Myocyte (in vitro differentiated cells): ENCODE results near the gene KLF15. TPM values are rescaled to one million over a fixed set of nuclear protein-coding genes. Genes with fewer than 3 reads are reported as not detected.

Experiments used
- DNase-seq: peaks from one replicate; pipeline ENCODE4 v3.0.0-alpha.2; 2012; ENCODE audit warnings: low read depth
- polyA plus RNA-seq: library from polyadenylated mRNA; unstranded; fragments of >200 nt; gene quantifications from one replicate; pipeline ENCODE4 v1.2.1, GENCODE V29; 2012; ENCODE audit warnings: missing spikeins
- total RNA-seq: library from RNA; depleted of rRNA; stranded (reverse); fragments of >200 nt; gene quantifications from 2 replicates; pipeline ENCODE4 v1.2.3, GENCODE V29; 2014

The KLF15 gene
- total RNA-seq = 1.2 and 1.5 TPM in 2 replicates
- 0.14 TPM for polyA plus RNA-seq

- peak; percentile 80 for DNase-seq
These were observed at the start of gene KLF15 for GRCh38 chr3:126357295-126358037. Gene KLF15, minus strand, starts transcription at chr3:126357408. Its CDS starts 4,486 bp downstream, at chr3:126352922.

DNA sequence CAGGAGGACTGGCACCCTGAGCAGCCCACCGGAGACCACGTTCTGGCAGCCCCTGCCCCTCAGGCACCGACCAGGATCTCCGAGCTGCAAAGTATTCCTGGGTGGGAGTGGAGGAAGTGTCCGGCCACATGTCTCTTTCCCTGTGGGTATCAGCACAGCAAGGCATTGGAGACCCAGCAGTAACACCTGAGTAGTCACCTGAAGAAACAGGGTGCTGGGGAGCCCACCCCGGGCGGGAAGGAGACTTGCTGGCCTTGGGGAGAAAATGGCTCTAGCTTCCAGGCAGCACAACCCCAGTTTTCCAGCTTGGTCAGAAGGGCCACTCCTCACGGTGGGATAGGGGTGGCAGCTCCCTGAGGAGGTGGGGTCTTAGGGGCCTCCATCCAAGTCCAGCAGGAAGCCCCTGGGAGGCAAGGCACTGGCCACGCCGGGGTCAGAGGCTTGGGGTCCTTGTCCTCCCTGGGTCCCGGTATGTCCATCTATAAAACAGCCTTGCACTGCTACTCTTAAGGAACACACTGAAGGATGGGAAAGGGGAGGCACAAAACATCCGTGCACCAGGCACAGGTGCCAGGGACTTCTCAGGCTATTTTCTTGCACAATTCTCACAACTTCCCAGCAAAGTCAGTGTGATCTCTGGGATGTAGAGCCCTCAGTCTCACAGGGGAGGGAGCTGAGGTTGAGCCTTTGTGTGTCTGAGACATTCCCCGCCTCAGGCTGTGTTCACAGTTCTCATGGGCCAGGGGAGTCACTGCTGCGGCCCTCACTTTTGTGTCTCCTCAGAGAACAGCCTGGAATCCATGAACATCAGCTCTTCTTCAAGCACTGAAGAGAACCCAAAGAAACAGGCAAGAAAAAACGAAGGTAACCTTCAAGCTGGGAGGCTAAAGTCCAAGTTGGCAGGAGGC is 49.4 kb upstream of the KLF15 start:
- no peak for DNase-seq

GRCh38 chr3:126402666-126403302 is 45.6 kb upstream of the KLF15 start:
- DNase-seq = no peak

DNA sequence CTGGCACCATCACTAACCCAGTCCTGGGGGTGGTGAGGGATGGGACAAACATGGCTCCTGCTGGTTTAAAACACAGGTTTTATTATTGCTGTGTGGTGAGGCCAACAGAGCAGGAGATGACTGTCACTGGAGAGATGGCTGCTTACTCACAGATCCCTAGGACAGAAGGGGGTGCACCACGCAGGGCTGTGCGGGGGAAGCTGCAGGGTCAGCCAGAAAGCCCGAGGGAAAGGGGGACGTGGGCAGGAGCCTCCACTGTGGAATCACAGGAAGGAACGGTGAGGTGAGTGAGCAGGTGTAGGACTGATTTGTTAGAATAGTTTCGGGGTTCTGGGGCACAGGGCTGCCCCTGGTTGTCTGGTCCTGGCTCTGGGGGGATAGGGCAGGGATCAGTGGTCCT is 45.0 kb upstream of the KLF15 start:
- DNase-seq = no peak

DNA sequence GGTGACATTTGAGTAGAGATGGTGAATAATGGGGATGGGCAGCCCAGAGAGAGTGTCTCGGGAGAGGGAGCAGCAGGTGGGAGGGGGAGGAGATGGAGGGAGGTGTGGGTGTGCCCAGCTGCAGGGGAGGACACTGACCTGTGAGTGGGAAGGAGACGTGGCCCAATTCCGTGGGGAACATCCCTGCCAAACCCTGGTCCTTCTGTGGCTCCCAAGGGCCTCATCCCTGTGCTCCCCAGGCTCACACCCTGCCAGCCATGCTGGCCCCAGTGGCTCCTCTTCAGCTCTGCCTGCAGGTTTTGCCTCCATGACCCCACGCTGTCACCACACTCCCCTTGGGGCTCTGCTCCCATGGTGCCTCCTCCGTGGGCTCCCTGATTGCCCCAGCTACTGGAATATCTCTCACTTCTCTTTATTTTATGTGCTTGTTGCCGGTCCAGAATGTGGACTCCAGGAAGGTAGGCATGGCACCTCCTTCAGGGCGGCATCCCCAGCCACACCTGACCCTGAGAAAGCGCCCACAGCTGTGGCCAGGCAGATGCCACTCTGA is 44.5 kb upstream of the KLF15 start:
- DNase-seq = no peak

DNA sequence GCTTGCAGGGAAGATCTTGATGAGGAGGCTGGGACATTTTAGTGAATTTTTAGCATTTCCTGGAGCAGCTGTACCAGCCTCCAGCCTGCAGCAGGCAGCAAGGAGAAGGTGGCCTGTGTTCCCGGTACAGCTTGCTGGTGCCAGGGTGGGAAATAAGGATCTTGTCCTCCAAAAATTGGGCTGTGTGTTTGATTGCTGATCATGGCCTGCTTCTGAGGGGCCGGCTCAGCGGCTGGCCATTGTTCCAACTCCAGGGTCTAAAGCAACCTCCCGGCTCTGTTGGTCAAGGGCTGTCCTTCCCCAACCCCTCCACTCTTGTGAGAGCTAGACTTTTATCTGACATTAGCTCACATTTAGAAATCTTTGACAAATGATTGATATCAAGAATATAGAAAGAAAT is 42.5 kb upstream of the KLF15 start:
- no peak for DNase-seq

GRCh38 chr3:126399351-126399735 is 42.1 kb upstream of the KLF15 start:
- no peak for DNase-seq

- DNase-seq = no peak
These were observed 41.5 kb upstream of the KLF15 start for GRCh38 chr3:126398423-126399350.

- no peak for DNase-seq
These were observed 40.6 kb upstream of the KLF15 start for GRCh38 chr3:126397610-126398422.

DNA sequence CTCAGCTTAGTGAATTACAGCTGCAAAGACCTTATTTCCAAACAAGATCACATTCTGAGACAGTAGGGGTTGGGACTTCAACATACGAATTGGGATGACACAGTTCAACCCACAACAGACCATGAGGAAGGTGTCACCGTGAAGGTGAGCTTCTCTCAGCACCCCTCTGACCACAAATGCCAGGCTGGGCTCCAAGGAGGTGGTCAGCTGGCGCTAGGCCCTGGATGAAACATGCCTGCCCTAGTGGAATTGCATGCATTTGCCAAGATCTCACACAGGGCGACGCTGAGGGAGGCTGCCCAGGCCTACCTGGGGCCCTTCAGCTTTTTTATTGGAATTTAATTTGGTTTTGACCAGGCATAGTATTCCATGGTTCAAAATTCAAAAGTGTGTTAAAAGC is 39.3 kb upstream of the KLF15 start:
- DNase-seq = no peak

DNA sequence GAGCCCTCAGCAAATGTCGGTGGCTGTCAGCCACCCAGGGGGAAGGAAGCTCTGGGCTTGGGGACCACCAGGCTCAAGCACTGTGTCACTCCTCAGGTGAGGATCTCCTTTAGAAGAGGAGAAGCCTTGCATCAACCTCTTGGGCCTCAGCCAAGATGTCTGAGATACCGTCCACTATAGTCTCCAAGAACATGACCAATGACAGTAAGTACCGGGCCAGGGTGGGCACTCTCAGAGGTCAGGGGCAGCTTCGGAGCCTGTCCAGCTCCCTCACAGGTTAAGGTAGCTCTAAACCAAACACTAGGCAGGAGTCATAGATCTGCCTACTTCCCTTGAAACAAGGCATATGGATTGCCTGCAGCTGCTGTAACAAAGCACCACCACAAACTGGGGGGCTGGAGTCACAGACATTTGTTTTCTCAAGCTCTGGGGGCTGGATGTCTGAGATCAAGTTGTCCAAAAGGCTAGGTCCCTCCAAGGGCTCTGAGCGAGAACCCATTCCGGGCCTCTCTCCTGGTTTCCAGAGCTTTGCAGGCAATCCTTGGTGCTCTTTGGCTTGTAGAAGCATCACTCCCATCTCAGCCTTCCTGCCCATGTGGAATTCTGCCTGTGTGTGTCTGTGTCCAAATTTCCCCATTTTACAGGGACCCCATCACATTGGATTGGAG is 38.8 kb upstream of the KLF15 start:
- DNase-seq = no peak

- no peak for DNase-seq
These were observed 37.7 kb upstream of the KLF15 start for GRCh38 chr3:126394977-126395321.

DNA sequence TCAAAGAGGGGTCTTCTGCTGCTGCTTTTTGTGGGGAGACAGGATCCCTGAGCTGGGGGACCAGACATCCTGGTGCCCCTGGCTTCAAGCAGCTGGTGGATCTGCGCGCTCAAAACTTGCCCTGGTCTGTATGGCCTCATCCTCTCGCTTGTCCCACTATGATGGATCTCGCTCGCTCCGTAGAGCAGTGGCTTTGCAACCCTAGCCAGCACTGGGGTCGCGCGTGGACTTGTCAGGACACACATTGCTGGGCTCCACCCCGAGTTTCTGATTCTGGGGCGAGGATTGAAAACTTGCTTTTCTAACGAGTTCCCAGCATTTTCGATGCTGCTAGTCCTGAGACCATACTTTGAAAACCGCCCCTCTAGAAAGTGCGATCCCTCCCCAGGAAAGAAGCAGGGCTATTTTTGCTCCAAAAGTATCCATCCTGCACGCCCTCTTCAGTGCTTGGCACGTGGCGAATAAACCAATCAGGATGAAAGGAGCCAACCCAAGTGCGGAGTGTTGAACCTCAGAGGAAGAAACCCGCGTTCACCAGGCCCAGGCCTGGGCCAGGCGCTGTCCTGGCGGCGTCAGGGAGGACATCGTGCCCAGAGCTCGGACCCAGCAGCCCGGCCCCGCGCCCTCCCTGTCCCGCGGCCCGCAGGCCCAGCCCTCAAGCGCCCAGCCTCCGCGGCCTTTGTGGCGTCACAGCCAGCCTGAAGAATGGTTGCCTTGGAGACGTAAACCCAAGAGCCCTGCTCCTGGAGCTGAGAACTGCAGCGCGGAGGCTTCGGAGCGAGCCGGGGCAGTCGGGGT is 37.2 kb upstream of the KLF15 start, which contains the start of gene CFAP100:
TSS of gene CFAP100 (plus strand) at position 731 of the 798 bp plus-strand sequence. CDS start 1,092 bp downstream, outside the sequence.
- DNase-seq = no peak

GRCh38 chr3:126393563-126393962 is 36.4 kb upstream of the KLF15 start:
- no peak for DNase-seq

DNA sequence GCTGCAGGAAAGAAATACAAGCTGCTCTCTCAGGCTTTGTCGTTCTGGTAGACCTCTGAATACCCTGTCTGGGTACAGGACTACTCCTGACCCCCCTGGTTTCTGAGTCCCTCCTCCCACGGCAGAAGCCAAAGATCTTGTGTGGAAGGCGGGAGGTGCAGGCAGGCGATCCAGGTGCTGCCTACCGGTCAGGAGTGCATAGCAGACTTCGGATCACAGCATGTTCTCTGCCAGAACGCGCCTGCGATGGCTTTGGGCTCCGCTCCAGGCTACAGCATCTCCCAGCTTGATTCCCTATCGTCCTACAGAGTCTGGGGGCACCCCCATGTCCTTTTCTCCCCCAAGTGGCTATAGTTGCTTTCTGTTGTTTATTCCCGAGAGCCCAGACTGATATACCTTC is 35.0 kb upstream of the KLF15 start:
- no peak for DNase-seq

DNA sequence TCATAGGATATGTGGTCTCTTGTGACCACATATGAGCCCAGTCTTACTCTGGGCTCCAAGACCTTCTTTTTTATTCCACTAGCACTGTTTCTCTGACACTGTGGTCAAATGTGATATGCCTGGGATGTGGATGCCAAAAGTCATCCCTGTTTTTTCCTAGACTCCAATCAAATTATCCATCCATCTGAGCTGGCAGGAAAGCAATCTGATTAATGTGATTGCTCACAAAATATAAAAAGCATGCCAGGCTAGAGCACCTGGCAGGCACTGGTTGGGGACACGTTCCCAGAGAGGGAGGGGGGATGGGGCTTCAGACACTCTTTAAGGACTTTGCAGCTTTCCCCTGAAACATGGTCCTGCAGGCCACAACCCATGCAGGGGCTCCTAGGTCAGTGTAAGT is 34.4 kb upstream of the KLF15 start:
- DNase-seq = no peak

DNA sequence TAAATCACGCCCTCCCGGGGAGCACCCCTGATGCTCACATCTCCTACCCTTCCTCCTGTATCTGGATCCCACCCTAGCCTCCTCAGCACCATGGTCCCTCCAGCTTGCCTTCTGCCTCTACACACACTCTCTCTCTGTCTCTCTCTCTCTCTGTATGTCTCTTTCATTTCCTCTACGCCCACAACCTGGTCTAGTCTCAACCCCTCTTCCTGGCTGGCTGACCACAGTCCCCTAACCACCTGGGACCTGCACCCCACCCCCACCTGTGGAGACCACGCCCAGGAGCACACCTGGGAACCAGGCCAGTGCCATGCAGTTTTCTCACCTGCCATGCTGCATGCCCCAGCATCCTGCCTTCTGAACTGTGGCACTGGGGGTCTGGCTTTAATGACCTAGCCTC is 33.5 kb upstream of the KLF15 start:
- no peak for DNase-seq

DNA sequence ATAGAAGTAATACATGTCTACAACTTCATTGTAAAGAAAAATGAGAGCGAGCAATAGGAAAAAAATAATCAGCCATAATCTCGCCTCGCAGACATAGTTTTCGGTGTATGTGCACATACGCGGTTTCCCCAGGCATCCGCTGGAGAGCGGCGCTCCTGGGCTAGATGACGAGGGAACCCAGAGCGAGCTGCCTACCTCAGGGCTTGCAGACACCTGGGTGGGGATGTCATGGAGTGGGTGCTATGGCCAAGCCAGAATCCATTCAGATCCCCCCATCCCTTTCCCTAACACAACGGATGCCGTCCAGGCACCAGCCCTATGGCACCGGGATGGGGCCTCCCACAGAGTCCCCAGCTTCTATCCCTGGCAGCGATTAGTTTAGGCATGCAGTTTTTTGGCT is 33.0 kb upstream of the KLF15 start:
- DNase-seq = no peak
